Inflammatory macrophage treated with lipopolysaccharide for 4 hours (primary cell): ENCODE measurements around the gene SAPCD2.

Experiments
- DNase-seq: peaks from one replicate; pipeline ENCODE4 v3.0.0-alpha.2; 2020

SAPCD2 gene

DNA sequence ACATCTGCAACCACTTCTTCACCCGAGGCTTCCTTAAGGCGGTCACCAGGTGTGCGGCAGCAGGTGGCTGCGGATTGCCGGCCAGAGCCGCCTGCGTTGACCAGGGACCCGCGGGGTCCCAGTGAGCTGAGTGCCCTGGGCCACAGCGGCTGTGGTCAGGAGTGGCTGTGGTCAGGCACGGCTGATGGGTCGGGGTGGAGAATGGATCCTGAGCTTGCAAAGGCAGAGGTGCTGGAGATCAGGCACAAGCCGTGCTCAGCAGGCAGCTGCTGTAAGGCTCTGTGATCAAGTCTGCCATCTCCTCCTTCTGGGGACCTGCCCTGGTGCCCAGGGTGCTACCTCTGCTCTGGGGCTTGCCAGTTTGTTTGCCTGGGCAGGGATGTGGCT is 9.0 kb upstream of the SAPCD2 start:
- no peak for DNase-seq

DNA sequence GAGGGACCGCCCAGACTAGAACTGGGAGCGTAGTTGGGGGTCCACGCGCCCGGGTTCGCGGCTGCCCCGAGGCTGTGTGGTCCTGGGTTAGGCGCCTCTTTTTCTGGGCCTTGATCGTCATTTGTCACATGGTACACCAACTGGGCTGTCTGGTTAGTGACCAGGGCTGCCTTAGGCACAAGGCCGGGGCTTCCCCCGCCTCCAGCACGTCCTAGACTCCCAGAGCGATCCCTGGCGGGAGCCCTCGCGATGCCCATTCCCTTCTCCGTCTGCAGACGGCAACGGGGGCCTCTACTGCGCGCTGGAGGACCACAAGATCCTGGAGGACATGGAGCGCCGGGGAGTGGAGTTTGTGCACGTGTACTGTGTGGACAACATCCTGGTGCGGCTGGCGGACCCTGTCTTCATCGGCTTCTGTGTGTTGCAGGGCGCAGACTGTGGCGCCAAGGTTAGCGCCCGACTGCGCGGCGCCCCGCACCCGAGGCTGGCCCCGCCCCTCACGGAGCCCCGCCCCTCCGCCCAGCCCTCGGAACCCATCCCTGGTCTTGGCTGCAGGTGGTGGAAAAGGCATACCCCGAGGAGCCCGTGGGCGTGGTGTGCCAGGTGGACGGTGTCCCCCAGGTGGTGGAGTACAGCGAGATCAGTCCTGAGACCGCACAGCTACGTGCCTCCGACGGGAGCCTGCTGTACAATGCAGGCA is 8.5 kb upstream of the SAPCD2 start:
- DNase-seq: no peak

DNA sequence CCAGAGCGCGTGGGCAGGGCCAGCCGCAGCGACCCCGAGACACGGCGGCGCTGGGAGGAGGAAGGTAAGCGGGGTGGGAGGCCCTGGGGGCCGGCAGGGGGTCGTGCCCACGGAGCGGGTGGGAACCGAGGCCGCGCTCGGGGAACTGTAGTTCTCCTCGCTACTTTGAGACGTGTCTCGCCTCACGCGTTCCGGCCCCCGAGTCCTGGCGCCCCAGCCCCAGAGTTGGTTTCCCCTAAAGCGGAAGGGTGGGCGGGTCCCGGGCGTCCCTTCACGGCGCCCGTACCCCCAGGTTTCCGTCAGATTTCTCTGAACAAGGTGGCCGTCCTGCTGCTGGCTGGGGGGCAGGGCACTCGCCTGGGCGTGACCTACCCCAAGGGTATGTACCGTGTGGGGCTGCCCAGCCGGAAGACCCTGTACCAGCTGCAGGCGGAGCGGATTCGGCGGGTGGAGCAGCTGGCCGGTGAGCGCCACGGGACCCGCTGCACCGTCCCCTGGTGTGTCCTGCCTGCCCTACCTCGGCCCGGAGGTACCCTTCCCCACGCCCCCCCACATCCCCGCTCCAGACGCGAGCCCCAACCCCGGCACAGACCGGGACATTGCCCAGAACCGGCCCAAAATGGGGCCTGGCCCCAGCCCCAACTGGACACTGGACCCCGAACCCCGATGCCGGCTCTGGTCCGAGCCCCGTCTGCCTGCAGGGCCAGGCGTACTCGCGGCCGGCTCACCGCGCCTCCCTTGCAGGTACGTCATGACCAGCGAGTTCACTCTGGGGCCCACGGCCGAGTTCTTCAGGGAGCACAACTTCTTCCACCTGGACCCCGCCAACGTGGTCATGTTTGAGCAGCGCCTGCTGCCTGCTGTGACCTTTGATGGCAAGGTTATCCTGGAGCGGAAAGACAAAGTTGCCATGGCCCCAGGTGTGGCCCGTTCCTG is 7.7 kb upstream of the SAPCD2 start:
- DNase-seq: no peak

DNA sequence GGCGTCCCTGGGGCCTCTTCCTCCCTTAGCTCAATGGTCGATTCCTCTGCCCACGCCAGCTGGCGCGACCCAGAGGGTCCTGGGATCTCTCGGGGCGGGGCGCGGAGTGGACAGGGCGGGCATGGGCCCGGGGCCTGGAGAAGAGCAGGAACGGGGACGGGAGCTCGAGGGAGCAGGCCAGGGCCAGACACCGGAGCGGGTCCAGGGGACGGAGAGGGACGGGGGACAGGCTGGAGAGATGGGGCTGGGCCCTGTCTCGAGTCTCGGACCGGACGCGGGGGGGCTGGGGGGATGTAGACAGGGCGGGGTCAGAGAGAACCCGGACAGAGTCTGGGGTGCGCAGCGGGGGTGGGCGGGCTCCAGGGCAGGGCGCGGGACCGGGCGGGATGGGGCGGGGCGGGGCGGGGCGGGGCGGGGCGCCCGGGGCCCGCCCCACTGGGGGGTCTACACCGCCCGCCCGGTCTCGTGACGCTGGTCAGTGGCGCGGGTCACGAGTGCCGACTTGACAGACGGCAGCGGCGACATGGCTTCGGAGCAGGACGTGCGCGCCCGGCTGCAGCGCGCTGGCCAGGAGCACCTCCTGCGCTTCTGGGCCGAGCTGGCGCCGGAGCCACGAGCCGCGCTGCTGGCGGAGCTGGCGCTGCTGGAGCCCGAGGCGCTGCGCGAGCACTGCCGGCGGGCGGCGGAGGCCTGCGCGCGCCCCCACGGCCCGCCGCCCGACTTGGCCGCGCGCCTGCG is 6.8 kb upstream of the SAPCD2 start, which contains the start of gene UAP1L1:
Gene UAP1L1, plus strand, starts transcription at position 508 of the 738 bp plus-strand sequence. Its CDS starts 16 bp downstream, at position 524.
- DNase-seq: peak; percentile 80

DNA sequence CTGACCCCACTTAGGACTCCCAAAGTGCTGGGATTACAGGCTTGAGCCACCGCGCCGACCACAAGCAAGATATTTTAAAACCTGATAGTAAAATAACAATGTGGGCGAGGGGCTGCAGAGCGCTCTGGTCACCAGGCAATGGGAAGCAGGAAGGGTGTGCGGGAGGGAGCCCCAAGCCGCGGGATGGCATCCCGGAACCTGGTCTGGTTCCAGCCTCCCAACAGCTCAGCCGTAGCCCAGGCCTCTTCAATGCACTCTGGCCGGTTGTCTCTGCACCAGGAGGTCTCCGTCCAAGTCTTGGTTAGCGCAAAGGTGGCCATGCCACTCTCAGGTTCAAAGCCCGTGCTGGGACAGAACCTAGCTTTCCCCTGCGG is 6.3 kb upstream of the SAPCD2 start:
- DNase-seq: no peak

DNA sequence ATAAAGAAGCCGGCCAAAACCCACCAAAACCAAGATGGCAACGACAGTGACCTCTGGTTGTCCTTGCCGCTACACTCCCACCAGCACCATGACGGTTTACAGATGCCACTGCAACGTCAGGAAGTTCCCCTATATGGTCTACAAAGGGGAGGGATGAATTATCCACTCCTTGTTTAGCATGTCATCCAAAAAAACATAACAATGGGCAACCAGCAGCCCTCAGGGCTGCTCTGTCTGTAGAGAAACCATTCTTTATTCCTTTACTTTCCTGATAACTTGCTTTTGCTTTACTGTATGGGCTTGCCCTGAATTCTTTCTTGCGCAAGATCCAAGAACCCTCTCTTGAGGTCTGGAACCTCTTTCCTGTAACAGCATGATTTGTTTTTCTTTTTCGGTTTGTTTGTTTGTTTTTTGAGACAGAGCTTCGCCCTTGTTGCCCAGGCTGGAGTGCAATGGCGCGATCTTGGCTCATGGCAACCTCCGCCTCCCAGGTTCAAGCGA is 5.0 kb upstream of the SAPCD2 start:
- peak; percentile 41 for DNase-seq

DNA sequence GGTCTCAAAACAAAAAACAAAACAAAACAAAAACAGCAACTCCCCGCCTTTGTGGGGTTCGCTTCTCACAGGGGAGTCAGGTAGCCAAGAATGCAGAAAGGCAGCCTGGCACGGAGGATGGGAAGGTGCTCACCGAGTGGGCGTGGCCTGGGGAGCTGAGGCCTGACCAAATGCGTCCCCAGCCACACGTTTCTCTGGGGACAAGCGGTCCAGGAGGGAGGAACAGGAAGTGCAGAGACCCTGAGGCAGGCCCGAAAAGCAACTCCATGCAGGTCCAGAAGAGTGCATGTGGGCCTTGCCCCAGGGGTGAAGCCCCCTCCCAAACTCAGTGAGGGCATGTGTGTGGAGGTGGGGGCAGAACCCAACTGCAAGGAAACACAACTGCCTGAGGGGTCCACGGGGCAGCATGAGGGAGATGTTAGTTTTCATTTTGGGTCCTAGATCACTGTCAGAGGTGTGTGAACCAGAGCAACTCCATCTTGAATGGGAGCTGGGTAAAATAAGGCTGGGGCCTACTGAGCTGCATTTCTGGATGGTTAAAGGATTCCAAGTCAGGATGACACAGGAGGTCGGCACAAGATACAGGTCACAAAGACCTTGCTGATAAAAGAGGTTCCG is 4.4 kb upstream of the SAPCD2 start:
- DNase-seq: no peak

DNA sequence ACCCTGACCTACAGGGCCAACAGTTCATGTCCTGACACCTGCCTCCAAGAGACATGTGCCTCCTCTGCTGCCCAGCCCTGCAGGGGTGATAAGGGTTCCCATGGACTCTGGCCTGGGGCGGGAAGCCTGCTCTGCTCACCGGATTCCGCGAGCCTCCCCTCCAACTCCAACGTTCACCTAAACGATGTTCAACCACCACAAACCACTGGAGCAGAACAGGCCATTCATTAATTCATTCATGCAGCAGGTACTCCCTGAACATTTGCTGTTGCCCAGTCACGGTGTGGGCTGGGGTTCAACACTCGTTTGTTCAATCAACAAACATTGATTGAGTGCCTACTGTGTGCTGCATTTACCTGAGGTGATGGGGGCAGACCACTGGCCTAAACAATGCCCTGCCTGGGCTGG is 3.6 kb upstream of the SAPCD2 start:
- no peak for DNase-seq

DNA sequence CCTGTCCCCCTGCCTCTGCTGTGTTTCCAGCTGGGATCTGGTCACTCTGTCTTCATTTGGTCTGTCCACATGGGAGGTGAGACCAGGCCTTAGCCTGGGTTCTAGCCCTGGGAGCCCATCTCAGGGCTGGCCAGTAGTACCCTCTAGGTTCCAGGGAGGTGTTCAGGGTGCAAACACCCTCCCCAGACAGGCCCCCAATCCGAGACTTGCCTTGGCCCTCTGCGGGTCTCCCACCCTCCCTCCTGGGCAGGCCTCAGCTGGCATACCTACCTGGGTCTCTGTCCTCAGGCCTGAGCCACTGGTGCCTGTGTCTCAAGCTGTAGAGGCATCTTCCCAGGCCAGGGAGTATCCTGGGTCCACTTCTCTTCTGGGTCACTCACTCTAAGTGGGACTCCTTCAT is 925 bp upstream of the SAPCD2 start:
- no peak for DNase-seq

DNA sequence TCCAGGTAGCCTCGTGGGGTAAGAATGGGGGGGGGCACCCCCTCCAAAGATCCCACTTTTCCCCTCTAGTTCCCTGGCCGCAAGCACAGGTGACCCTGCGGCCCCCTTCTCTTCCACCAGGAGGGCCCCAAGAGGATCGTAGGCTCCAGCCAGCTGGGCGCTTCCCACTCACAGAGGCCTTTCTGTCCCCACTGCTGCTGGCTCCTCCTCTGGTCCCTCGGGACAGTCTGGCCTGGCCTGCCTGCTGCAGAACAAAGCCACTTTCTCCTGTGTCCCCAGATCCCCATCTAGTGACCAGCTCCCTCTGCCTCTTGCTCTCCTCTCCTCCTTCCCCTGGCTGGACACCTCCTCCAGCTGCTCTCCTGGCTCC is 534 bp upstream of the SAPCD2 start:
- peak; percentile 14 for DNase-seq

DNA sequence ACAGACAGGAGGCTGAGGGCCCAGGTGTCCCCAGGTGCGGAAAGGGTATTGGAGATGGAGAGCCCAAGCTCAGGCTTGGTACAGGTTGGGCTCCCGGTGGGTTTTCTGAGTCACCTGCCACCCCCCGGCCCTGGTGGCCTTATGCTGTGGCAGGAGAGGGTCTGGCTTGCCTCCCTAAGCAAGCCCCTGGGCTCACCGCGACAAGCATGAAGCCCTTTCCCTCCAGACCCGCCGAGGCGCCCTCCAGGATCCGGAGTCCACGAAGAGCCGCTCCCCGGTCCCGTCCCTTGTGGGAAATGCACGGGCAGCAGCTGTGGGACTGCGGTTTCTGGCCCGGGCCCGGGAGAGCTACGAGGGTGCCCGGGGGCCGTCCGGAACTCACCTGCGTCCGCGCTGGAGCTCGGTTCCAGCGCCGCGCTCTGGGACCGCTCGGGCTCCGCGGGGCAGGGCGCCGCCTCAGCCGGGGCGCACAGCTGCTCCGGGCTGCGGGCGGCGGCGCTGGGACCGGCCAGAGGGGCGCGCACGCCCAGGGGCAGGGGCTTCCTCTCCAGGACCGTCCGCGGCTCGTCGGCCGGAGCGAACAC is 757 bp downstream of the SAPCD2 start:
- DNase-seq: no peak

DNA sequence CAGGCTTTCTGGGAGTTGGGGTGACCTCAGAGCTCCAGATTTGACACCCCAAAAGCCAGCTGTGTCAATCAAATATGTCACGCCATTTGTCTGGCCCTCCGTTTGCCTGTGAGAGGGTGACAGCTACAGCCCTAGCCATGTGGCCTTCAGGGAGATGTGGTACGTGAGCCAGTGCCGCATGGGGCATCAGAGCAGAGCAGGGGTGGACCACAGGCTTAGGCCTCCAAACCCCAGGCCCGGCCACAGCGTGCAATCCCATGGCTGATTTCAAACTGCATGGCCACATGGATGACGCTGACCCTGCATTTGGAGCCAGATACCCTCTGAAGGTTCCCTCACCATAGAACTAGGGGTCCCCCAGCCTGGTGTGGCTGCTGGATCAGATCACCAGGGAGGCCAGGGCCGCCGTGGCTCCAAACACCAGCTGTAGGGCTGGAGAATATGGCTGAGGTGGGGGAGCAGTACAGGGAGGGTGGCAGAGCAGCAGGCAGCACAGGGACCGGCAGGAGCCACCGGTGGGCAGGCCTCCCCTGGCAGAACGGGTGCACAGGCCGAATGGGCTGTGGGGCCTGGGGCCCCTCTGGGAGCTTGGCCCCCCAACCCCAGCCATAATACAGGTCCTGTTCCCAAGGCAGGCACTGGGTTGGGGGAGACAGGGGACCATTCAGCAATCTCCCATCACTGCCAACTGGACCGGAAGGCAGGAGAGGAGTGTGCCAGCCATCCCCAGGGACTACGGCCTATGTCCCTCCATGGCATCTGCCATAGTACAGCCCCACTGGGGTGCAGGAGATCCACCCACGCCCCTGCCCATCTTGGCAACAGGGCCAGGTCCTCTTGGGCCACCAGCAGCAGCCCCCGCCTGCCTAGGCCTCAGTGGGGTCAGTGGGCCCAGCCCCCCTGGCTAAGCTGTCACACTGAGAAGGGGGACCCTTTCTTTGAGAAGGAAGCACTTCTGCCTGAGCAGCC is 1.5 kb downstream of the SAPCD2 start:
- DNase-seq: no peak

DNA sequence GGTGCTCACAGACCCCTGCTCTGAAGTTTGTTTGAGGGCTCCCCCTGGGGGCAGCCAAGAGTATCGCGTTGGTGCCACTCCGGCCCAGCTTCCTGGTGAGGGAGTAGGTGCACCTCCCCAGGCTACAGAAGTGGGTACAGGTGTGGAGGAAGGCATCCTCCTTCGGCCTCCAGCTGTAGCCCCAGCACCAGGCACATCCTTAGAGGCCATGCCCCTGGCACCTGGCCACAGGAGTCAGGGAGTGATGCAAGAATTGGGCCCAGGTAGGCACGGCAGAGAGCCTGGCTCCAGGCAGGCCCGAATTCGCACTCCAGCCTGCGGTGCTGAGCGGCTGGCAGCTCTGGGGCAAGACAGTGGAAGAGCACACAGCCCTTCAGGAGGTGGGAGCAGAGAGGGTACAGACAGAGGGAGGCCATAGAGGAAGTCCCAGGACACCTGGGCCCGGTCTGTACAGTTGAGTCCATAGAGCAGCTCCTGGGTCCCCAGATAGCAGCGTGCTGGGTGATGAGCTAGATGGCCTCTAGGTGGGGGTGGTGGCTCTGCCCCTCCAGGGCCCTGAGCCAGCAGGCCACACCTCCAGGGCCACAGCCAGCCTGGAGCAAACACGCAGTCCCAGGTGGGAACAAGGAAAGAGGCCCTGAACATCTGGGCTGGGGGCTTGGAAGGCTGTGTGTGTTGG is 2.4 kb downstream of the SAPCD2 start:
- DNase-seq: peak; percentile 77

DNA sequence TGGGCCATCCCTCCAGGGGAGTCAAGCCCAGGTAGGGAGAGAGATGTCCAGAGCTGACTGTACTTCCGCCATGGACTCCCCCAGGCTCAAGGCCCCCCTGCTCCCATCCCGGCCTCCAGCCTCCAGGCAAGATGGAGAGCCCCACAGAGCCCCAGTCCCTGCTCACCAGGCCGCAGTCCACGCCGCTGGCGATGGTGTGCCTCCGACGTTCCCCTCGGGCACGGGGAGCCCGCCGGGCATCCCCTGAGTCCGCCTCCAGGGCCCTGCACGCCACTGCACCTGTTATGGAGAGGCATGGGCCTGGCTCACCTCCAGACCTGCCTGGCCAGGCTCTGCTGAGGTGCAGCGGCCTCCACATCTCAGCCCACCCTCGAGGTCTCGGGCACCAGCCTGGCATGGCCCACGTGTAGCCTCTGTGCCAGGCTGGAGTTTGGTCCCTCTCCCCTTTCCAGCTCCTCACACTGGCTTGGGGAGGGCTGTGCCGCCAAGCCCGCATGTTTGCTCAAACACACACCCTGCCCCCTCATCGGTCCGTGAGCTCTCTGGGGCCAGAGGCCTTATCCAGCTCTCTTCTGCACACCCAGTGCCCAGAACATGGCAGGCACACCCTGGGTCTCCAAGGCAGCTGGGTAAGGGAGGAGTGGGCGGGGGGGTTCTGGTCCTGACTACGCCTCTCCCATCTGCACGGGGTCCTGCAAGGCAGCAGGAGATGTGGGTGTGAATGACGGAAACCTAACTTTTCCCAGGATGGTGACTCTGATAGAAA is 4.1 kb downstream of the SAPCD2 start:
- DNase-seq: no peak

DNA sequence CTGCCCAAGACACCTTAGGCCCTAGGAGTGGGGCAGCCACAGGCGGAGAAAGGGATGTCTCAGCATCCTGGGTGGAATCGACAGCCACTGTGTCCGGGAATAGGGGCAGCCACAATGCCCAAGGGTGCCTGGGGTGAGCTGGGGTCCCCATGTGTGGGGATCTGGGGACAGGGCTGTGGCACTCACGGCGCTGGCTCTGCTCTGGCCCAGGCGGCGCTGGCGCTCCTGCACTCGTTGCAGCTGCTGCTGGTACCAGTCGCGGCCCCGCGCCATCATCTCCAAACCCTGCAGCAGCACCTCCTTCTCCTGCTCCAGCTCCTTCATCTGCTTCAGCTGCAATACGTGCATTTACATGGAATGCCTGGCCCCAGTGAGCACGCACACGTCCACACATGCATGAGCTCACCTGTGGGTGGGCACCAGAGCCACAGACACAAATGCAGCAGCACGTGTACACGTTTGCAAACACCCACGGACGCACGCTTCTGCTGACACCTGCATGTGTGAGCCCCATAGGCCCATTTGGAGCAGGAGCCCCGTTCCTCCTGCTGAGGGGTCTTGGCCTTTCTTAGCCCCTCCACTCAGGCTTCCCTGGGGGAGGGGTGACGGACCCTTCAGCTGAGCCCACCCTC is 4.9 kb downstream of the SAPCD2 start:
- no peak for DNase-seq

DNA sequence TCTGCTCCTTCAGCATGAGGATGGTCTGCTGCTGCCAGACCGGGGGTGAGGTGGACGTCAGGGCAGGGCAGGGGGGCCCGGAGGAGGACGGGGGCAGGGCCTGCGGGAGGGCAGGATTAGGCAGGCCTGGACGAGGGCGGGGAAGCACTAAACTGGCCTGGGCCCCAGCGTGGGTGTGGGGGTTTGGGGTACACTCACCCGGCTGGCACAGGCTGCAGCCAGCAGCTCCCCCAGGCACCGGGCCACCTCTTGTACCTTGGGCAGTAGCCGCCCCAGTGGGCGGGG is 5.5 kb downstream of the SAPCD2 start:
- DNase-seq: no peak

DNA sequence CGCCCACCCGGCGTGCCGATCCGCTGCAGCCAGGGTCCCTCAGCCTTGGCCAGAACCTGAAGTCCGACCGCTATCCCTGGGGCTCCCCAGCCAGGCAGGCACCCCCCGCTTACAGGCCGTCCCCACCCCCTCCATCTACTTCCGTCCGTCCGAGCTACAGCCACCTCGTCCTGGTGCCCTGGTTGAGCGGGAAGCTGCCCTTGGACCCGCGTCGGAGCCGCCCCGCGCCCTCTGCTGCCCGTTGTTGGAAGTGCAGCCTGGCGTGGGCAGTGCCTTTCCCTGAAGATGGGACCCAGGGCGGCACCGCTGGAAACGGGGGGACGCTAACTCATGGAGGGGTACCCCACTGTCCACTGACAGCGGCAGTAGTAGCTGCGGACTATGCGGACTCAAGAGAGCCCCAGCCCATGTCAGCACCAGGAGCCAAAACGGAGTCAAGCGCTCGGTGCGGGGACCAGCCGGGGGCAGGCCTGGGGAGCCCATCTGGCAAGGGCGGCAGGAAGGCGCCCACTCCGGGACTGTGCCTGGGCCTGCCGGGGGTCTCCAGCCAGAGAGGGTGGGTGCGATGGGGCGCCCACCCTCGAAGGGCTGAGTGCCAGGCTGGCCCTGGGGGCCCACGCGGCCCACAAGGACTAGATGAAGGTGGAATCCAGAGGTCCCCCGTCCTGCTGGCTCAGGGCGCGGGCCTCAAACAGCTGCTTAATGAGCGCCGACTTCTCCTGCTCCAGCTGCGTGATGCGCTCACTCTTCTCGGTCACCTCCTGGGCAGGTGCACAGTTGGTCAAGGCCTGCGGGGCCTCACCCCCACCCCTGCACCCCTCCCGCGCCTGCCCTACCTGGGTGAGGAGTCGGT is 6.1 kb downstream of the SAPCD2 start:
- peak; percentile 50 for DNase-seq

DNA sequence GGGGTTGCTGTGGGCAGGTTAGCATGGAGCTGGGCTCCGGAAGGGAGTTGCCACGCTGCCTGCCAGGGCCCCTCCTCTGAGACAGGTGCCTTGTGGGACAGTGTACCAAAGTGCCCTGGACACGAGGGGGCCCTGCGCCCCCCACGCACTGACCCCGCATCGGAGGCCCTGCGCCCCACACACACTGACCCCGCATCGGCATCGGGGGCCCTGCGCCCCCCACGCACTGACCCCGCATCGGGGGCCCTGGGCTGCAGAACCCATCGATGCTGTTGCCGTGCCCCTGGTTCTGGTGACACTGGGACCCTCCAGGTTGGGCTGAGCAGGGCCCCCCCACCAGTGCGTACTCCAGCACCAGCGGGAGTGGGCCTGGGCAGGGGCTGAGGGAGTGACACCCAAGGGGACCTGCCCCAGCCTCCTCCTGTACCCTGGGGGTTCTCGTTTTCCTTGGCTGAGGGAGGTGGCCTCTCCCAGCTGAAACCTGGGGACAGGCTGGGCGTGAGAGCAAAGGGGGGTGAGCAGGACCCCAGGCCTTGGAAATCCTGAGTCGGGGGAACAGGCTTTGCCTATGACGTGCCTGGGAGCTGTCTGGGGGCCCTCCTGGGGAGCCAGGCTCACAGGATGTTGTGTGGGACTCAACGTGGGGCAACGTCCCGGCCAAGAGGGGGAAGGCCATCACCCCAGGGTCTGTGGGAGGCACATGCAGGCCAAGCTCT is 6.9 kb downstream of the SAPCD2 start:
- no peak for DNase-seq
